A549 treated with dexamethasone at 1 μM for 4 hours (cell line): ENCODE data around the gene ZMPSTE24. TPM values are rescaled to one million over a fixed set of nuclear protein-coding genes. Genes with fewer than 3 reads are reported as not detected.

Experiments
- total RNA-seq: library from RNA; stranded (reverse); fragments of 200-300 nt; extraction: Qiagen RNA extraction; gene quantifications from 5 replicates; pipeline ENCODE4 v1.2.3, GENCODE V29; 2022

ZMPSTE24 gene
- total RNA-seq, result 36.9 to 43.6 TPM (median 37.7 TPM) in 5 replicates

GRCh38 chr1:40257688-40258444, at the start of gene ZMPSTE24:
TSS of gene ZMPSTE24 (plus strand) at chr1:40258236. CDS start at chr1:40258272, 36 bp downstream.

GRCh38 chr1:40247655-40248054, 10.4 kb upstream of the ZMPSTE24 start, which contains the start of gene TMCO2:
TSS of gene TMCO2 (plus strand) at chr1:40247937. CDS start at chr1:40247994, 57 bp downstream.

GRCh38 chr1:40316595-40317393, 58.8 kb downstream of the ZMPSTE24 start, which contains the start of gene COL9A2:
TSS of gene COL9A2 (minus strand) at chr1:40317286. CDS start at chr1:40317197, 89 bp downstream.

Other genes starting within 250 kb of the ZMPSTE24 start
- gene CAP1, start 217.5 kb upstream of the ZMPSTE24 start, total RNA-seq, result 228 to 275 TPM (median 266 TPM) in 5 replicates
- 64.6 to 70.6 TPM (median 66.3 TPM) in 5 replicates for gene PPT1, start 161.0 kb upstream of the ZMPSTE24 start, total RNA-seq
- gene RLF, start 96.8 kb upstream of the ZMPSTE24 start, total RNA-seq, result 5.1 to 6.8 TPM (median 6.2 TPM) in 5 replicates
- gene TMCO2, start 10.3 kb upstream of the ZMPSTE24 start, total RNA-seq, result not detected in 5 replicates
- gene COL9A2, start 59.0 kb downstream of the ZMPSTE24 start, total RNA-seq, result 0.17 to 0.25 TPM (median 0.19 TPM) in 5 replicates
- gene SMAP2, start 115.5 kb downstream of the ZMPSTE24 start, total RNA-seq, result 8.9 to 10.7 TPM (median 9.3 TPM) in 5 replicates
- 1.4 to 2.2 TPM (median 2.1 TPM) in 5 replicates for gene ZFP69B, start 192.2 kb downstream of the ZMPSTE24 start, total RNA-seq
- not detected in 5 replicates for gene ZFP69, start 219.1 kb downstream of the ZMPSTE24 start, total RNA-seq